Stomach (tissue), 9 donors: ENCODE results near the gene LTV1. TPM values are rescaled to one million over a fixed set of nuclear protein-coding genes. Genes with fewer than 3 reads are reported as not detected.

Experiments used
- DNase-seq, 2 donors: peaks; one replicate each; pipeline versions ENCODE4 v3.0.0 to v3.0.0-alpha.2; 2013 to 2019
- H3K27ac ChIP-seq, 5 donors: fragments of 200-600 bp in 4 of 5; sonication (generic) in 4 of 5; one replicate each; pipeline ENCODE4 v1.5.1; 2013 to 2019; ENCODE audit warnings: mild to moderate bottlenecking in 1 of 5, moderate library complexity in 1 of 5
- H3K27me3 ChIP-seq, 3 donors: fragments of 200-600 bp; sonication (generic); one replicate each; pipeline ENCODE4 v1.5.1; 2017 to 2019; ENCODE audit warnings: mixed run types in 1 of 3
- H3K36me3 ChIP-seq, 4 donors: fragments of 200-600 bp; sonication (generic); 1 replicate in 3 of 4; 2 replicates in 1 of 4; pipeline ENCODE4 v1.5.1; 2016 to 2019
- H3K4me1 ChIP-seq, 4 donors: fragments of 200-600 bp; sonication (generic); one replicate each; pipeline ENCODE4 v1.5.1; 2016 to 2019
- H3K4me3 ChIP-seq, 4 donors: fragments of 200-600 bp; sonication (generic) in 3 of 4; one replicate each; pipeline ENCODE4 v1.5.1; 2016 to 2019; ENCODE audit warnings: mild to moderate bottlenecking in 1 of 4
- H3K9me3 ChIP-seq, 4 donors: fragments of 200-600 bp; sonication (generic); one replicate each; pipeline ENCODE4 v1.5.1; 2016 to 2019
- EP300 ChIP-seq: sonication (generic); formaldehyde crosslinking; IDR thresholded peaks from one replicate; pipeline ENCODE4 v1.6.1; 2017; ENCODE audit warnings: antibody characterized with exemption
- POLR2A ChIP-seq, 4 donors: fragments of 450-650 bp; IDR thresholded peaks; one replicate each; pipeline ENCODE4 v1.6.1; 2016; ENCODE audit warnings: antibody characterized with exemption in 4 of 4, control low read depth in 2 of 4, mild to moderate bottlenecking in 1 of 4, moderate library complexity in 1 of 4
- POLR2AphosphoS5 ChIP-seq, 3 donors: sonication (generic); formaldehyde crosslinking; IDR thresholded peaks; one replicate each; pipeline ENCODE4 v1.6.1; 2016; ENCODE audit warnings: antibody characterized with exemption in 3 of 3
- WGBS, 5 donors: extraction: QIAGEN DNeasy Blood & Tissue Kit in 3 of 5; methylation state at CpG; one replicate each; pipeline versions ENCODE4 v1.1.5 to v1.1.7; 2013 to 2018; 5-methylcytosine and 5-hydroxymethylcytosine counted together
- intact Hi-C: fragments of 100-400 bp; cut with DNase I; formaldehyde crosslinking; loops from one replicate; pipeline ENCODE4 v1.15.1; 2023; ENCODE audit warnings: low total_unique reads
- polyA plus RNA-seq, 3 donors: library from polyadenylated mRNA; stranded (reverse); fragments of 200-250 nt; gene quantifications; one replicate each; pipeline ENCODE4 v1.2.3, GENCODE V29; 2013
- small RNA-seq, 4 donors: library from RNA; depleted of rRNA; stranded (forward); fragments of <200 nt; gene quantifications; one replicate each; pipeline ENCODE3, GENCODE V24; 2016
- total RNA-seq, 5 donors: library from RNA; depleted of rRNA; stranded (reverse); fragments of >200 nt; gene quantifications; one replicate each; pipeline versions ENCODE4 v1.1.0 to v1.2.3, GENCODE V29; 2014 to 2016
- TF ChIP-seq, protein P1 (sequence below), 7 experiments: fragments of 450-650 bp in 4 of 7; fragments of 200-600 bp in 3 of 7; sonication (generic) in 3 of 7; IDR thresholded peaks; one replicate each; pipeline ENCODE4 v1.5.1; 2016 to 2019; ENCODE audit warnings: antibody characterized with exemption in 7 of 7, control low read depth in 2 of 7, mild to moderate bottlenecking in 1 of 7
- donor health status: healthy with polysubstance abuse.
- donor health status: Bipolar disorder and iron deficiency.
- donor health status: healthy.

LTV1 gene
- total and polyA plus RNA-seq, 8 donors, result 1.2 to 25.3 (median 16.6) TPM

DNA sequence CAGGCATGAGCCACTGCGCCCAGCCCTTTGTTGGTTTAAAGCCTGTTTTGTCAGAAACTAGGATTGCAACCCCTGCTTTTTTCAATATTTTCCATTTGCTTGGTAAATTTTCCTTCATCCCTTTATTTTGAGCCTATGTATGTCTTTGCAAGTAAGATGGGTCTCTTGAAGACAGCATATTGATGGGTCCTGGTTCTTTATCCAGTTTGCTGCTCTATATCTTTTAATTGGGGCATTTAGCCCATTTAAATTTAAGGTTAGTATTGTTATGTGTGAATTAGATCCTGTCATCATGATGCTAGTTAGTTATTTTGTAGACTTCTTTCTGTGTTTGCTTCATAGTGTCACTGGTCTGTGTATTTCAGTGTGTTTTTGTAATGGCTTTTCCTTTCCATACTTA lies 67.9 kb downstream of the LTV1 start:
- peaks cover 8 to 22% (median 16%) of the 10 kb centered on the region in 4 donors for H3K9me3 ChIP-seq
- no peak overlapping the region for H3K27ac ChIP-seq
- H3K36me3 ChIP-seq, result no peaks in the 10 kb centered on the region
- H3K27me3 ChIP-seq, result no peaks in the 10 kb centered on the region
- TF ChIP-seq POLR2AphosphoS5 (IDR thresholded peaks at IDR 0.05), result no peak
- TF ChIP-seq EP300, result no peak
- TF ChIP-seq POLR2A (IDR thresholded peaks at IDR 0.05), result no peak
- 93 to 100% (median 97%) methylated on average over 1 of the region's 1 CpG for WGBS, 5 donors
- no peak overlapping the region for H3K4me3 ChIP-seq
- H3K4me1 ChIP-seq, result no peaks in the 10 kb centered on the region
- DNase-seq, result no peak
- intact Hi-C loops, result no loop called here

DNA sequence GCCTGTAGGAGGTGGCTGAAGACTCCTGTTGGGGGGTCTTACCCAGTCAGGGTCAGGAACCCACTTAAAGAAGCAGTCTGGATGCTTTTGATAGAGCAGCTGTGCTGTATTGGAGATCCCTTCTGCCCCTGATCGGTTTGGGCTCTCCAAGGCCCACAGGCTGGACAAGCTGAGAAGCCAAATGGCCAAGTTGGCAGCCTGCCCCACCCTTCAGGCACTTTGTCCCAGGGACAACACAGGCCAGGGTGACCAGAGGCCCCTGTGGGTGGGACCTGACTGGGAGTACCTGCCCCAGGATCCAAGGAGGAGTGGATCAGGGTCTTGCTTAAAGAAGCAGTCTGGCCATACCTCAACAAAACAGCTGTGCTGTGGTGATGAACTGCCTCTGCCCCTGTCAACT lies 69.5 kb downstream of the LTV1 start:
- no peaks in the 10 kb centered on the region for H3K36me3 ChIP-seq
- H3K4me3 ChIP-seq, result no peak overlapping the region
- intact Hi-C loops, result no loop called here
- DNase-seq, result no peak
- no peaks in the 10 kb centered on the region for H3K27me3 ChIP-seq
- WGBS, 5 donors, result 63 to 100% (median 93%) methylated on average over 1 of the region's 1 CpG
- H3K9me3 ChIP-seq, result peaks cover 8 to 22% (median 16%) of the 10 kb centered on the region in 4 donors
- TF ChIP-seq, protein P1, sequence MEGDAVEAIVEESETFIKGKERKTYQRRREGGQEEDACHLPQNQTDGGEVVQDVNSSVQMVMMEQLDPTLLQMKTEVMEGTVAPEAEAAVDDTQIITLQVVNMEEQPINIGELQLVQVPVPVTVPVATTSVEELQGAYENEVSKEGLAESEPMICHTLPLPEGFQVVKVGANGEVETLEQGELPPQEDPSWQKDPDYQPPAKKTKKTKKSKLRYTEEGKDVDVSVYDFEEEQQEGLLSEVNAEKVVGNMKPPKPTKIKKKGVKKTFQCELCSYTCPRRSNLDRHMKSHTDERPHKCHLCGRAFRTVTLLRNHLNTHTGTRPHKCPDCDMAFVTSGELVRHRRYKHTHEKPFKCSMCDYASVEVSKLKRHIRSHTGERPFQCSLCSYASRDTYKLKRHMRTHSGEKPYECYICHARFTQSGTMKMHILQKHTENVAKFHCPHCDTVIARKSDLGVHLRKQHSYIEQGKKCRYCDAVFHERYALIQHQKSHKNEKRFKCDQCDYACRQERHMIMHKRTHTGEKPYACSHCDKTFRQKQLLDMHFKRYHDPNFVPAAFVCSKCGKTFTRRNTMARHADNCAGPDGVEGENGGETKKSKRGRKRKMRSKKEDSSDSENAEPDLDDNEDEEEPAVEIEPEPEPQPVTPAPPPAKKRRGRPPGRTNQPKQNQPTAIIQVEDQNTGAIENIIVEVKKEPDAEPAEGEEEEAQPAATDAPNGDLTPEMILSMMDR (IDR thresholded peaks at IDR 0.05), result no peak
- TF ChIP-seq POLR2AphosphoS5 (IDR thresholded peaks at IDR 0.05) (no peak), POLR2A (IDR thresholded peaks at IDR 0.05) (no peak), EP300 (no peak)
- H3K27ac ChIP-seq, result no peak overlapping the region
- H3K4me1 ChIP-seq, result no peaks in the 10 kb centered on the region

Small RNAs within 50 kb of the gene (small RNA-seq; reads per million reads assigned to genes)
- gene ZC2HC1B, result 0 reads per million in 4 donors

Other genes starting within 250 kb of the LTV1 start
- 100 to 1,000 TPM in 2 of 5 donors, 10 to 100 TPM in 3; 25.8 to 126 (median 59.6) TPM for gene PHACTR2, start 165.4 kb upstream of the LTV1 start, total RNA-seq
- gene PHACTR2, start 165.4 kb upstream of the LTV1 start, polyA plus RNA-seq, result 10 to 100 TPM in 2 of 3 donors, 1 to 10 TPM in 1; 3.0 to 14.1 (median 10.6) TPM
- 1 to 10 TPM in 1 of 5 donors, under 1 TPM in 1, not detected in 3; 0.92 to 1.8 TPM for gene ZC2HC1B, start 21.1 kb downstream of the LTV1 start, total RNA-seq
- not detected for gene ZC2HC1B, start 21.1 kb downstream of the LTV1 start, polyA plus RNA-seq
- 10 to 100 TPM; 13.4 to 94.9 (median 25.9) TPM for gene PLAGL1, start 164.9 kb downstream of the LTV1 start, total RNA-seq
- gene PLAGL1, start 164.9 kb downstream of the LTV1 start, polyA plus RNA-seq, result 10 to 100 TPM; 11.2 to 13.8 (median 13.6) TPM